Amniotic stem cell (primary cell): ENCODE data around the gene NOD1.
"Not testable (repeated sequence)": the region's sequence is repeated elsewhere in the genome, so short reads cannot be mapped to it uniquely, and the experiment has no call there.

Experiments used
- DNase-seq: peaks from one replicate; lab custom pipeline; 2025; lab: John Stamatoyannopoulos, UW

Gene NOD1

GRCh38 chr7:30503274-30504212 lies 25.0 kb upstream of the NOD1 start:
- DNase-seq = no peak

- DNase-seq = no peak
Measured at GRCh38 chr7:30502470-30503251, 24.1 kb upstream of the NOD1 start.

DNA sequence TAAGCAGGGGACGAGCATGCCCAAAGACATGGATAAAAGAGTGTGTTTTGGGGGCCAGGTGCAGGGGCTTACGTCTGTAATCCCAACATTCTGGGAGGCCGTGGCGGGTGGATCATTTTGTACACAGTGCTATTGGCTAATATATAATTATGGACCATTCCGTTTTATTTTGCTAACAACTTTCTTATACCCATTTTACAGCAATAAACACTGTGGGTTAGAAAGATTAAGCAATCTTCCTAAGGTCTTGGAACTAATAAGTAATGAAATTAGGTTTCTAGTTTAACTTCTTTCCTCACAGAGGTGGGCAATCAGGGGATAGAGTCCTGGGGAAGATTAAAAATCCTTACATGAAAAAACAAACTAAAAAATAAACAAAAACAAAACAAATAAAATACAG lies 22.7 kb upstream of the NOD1 start:
- no peak for DNase-seq

GRCh38 chr7:30493228-30493627 lies 14.6 kb upstream of the NOD1 start:
- no peak for DNase-seq

DNA sequence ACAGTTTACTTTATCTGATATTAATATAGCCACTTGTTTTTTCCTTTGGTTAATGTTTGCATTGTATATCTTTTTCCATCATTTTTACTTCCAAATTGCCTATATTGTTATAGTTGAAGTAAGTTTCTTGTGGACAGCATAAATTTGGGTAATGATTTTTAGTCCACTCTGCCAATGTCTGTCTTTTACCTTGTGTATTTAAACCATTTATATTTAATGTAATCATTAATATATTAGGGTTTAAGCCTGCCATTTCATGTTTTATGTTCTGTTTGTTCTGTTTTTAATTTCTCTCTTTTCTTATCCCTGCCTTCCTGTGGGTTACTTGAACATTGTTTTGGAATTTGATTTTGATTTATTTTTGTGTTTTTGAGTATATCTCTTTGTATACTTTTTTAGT lies 12.8 kb upstream of the NOD1 start:
- DNase-seq = no peak

DNA sequence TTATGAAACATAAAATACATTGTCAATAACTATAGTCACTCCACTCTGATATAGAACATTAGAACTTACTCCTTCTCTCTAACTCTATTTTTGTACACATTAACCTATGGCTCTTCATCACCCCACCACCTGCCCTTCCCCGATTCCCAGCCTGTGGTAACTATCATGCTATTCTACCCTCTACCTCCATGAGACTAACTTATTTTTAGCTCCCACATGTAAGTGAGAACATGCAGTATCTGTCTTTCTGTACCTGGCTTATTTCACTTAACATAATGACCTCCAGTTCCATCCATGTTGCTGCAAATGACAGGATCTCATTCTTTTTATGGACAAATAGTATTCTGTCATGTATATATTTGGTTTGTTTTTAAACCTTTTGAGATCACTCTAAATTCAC lies 8.8 kb upstream of the NOD1 start:
- no peak for DNase-seq

- no peak for DNase-seq
Measured at GRCh38 chr7:30485667-30486066, 7.1 kb upstream of the NOD1 start.

DNA sequence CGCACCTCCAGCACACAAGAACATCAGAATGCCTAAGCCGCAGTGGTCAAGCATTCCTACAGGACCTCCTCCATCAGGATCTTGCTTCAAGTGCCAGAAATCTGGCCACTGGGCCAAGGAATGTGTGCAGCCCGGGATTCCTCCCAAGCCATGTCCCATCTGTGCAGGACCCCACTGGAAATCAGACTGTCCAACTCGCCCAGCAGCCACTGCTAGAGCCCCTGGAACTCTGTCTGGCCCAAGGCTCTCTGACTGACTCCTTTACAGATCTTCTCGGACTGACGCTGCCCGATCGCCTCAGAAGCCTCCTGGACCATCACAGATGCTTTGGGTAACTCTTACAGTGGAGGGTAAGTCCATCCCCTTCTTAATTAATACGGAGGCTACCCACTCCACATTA lies 2.8 kb upstream of the NOD1 start:
- not testable (repeated sequence) for DNase-seq

GRCh38 chr7:30479202-30480120 lies 877 bp upstream of the NOD1 start:
- peak; percentile 4 for DNase-seq

- DNase-seq = no peak
Measured at GRCh38 chr7:30476459-30477145, 2.0 kb downstream of the NOD1 start.

DNA sequence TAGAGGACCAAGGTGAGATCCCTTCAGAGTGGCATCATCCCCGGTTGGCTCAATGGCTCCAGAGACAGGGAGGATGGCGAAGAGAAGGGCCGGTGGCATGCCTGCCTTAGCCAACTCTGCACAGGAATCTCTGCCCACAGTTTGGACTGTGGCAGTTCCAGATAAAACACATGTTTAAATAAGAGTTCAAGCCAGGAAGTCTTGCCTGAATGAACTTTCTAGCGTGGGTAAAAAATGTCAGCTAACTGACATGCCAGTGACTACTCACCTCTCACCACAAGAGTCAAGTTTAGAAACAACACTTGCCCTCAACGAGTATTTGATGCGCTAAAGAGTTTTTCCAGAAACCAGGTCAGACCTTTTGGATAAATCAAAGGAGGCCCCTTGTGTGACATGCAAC lies 3.0 kb downstream of the NOD1 start:
- no peak for DNase-seq

DNA sequence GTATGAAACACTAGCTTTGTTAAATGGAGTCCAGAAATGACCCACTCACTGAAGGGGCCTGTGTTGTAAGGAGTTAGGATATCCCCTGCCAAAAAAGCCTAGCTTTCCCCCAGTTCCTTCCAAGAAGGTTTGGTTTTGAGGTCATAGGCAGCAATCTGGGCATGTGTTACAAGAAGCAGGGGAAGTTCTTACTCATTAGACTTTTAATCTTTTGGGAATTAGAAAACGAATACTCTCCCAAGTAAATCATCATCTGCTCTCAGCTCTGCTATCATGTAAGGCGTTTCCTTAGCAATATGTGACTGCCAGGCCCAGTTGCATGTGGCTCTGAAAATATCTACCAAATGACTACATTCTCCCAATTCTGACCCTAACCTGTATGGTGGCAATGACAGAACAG lies 3.7 kb downstream of the NOD1 start:
- DNase-seq = no peak

- no peak for DNase-seq
Measured at GRCh38 chr7:30474485-30474884, 4.1 kb downstream of the NOD1 start.

GRCh38 chr7:30473903-30474302 lies 4.7 kb downstream of the NOD1 start:
- DNase-seq = no peak

DNA sequence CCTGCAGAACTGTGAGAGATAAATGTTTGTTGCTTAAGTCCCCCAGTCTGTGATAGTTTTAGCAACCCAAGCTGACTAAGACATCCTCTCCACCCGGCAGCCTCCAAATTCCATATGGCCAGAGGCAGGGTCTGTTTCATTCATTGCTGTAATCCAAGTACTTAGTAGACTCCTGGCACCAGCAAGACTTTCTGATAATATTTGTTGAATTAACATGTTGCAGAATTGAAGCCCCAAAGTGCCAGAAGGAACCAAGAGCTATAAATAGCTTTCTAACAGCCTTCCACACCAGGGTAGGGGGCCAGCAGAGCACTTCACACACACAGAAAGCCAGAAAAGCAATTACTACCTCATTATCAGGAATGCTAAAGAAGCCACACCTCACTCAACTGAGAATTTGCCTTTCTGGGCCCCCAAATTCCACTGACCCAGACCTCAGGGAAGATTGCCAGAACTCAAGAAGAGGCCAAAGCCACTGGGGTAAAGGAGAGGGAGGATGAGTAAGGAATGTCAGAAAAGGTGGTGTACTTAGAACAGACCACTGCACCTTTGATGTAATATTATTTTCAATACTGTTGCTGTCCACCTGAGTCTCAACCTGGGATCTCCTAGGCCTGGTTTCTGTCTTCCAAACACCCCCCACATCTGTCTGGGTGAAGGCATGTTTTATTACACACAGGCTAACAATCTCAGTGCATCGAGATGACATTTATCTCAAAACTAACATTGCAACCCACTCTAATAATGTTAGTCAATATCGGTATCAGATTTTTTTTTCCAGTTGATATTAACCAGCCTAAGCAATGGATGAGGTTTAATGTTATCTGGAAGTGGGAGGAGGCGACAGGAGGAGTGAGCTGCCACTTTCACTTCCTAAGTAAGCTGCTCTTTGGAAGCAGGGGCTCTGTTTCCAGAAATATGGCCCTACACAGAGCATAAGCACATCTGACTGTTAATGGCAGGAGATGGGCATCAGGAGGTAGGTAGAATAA lies 5.5 kb downstream of the NOD1 start:
- DNase-seq = no peak

GRCh38 chr7:30472081-30472783 lies 6.4 kb downstream of the NOD1 start:
- DNase-seq = no peak

GRCh38 chr7:30471205-30471604 lies 7.4 kb downstream of the NOD1 start:
- no peak for DNase-seq

DNA sequence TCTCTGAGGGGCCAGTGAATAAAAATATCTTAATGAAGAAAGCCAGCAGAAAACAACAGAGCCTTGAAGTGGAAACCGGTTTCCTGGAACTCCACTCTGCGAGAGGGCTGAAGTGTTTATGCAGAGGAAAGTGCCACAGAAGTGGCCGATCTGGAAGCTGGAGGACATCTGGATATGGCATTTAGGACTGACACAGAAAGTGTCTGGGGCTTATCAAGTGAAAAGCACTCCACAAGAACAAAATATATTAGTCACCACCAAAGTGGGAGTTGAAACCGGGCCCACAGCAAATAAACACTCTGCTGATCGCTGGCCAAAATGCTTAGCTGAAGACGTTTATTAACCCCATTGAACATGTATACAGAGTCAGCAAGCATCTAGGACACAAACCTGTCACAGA lies 7.8 kb downstream of the NOD1 start:
- DNase-seq = peak; percentile 16

GRCh38 chr7:30470163-30470770 lies 8.3 kb downstream of the NOD1 start:
- DNase-seq = no peak
